Activated B cell treated with CpG ODN at 0.5 μM for 24 hours (primary cell): Measurements from ENCODE around the gene SLC1A5. TPM values are rescaled to one million over a fixed set of nuclear protein-coding genes. Genes with fewer than 3 reads are reported as not detected.
"Not testable (repeated sequence)": the region's sequence is repeated elsewhere in the genome, so short reads cannot be mapped to it uniquely, and the experiment has no call there.

ENCODE experiments used
- ATAC-seq: fragments of 200-7000 bp; cut with Tn5 transposase; one replicate; pipeline ENCODE4 v1.10.0; 2021; ENCODE audit warnings: low read depth, mild to moderate bottlenecking, moderate library complexity
- CTCF ChIA-PET: fragments of 350-600 bp; sonication (Branson Sonifier 250); formaldehyde crosslinking; loops from one replicate; lab custom pipeline; 2021; ENCODE audit warnings: antibody characterized with exemption; lab: Charles Lee
- POLR2A ChIA-PET: fragments of 350-600 bp; sonication (Branson Sonifier 250); formaldehyde crosslinking; loops from one replicate; lab custom pipeline; 2021; ENCODE audit warnings: antibody characterized with exemption; lab: Charles Lee
- DNase-seq: peaks from one replicate; pipeline ENCODE4 v3.0.0; 2022
- H3K27ac Mint-ChIP-seq: one replicate; pipeline ENCODE4 v1.8.0; 2020; ENCODE audit warnings: mixed read lengths
- H3K27me3 Mint-ChIP-seq: one replicate; pipeline ENCODE4 v1.8.0; 2021; ENCODE audit warnings: mixed read lengths
- H3K36me3 Mint-ChIP-seq: one replicate; pipeline ENCODE4 v1.8.0; 2021; ENCODE audit warnings: low read depth, mixed read lengths
- H3K4me1 Mint-ChIP-seq: one replicate; pipeline ENCODE4 v1.8.0; 2021; ENCODE audit warnings: mixed read lengths
- H3K4me3 Mint-ChIP-seq: one replicate; pipeline ENCODE4 v1.8.0; 2020; ENCODE audit warnings: mild to moderate bottlenecking, mixed read lengths
- H3K9me3 Mint-ChIP-seq: one replicate; pipeline ENCODE4 v1.8.0; 2020; ENCODE audit warnings: mixed read lengths
- intact Hi-C: fragments of 100-400 bp; cut with micrococcal nuclease; formaldehyde crosslinking; loops from one replicate; pipeline ENCODE4 v1.15.1; 2024
- total RNA-seq: library from RNA; stranded (reverse); gene quantifications from 2 replicates; pipeline ENCODE4 v1.2.3, GENCODE V29; 2022
- TF ChIP-seq, protein P1 (sequence below): fragments of 200-600 bp; IDR thresholded peaks from one replicate; pipeline ENCODE4 v1.8.0; 2022; ENCODE audit warnings: antibody characterized with exemption, mild to moderate bottlenecking

SLC1A5 gene
- total RNA-seq, 1 donor from 2014 or later = 77.9 TPM

DNA sequence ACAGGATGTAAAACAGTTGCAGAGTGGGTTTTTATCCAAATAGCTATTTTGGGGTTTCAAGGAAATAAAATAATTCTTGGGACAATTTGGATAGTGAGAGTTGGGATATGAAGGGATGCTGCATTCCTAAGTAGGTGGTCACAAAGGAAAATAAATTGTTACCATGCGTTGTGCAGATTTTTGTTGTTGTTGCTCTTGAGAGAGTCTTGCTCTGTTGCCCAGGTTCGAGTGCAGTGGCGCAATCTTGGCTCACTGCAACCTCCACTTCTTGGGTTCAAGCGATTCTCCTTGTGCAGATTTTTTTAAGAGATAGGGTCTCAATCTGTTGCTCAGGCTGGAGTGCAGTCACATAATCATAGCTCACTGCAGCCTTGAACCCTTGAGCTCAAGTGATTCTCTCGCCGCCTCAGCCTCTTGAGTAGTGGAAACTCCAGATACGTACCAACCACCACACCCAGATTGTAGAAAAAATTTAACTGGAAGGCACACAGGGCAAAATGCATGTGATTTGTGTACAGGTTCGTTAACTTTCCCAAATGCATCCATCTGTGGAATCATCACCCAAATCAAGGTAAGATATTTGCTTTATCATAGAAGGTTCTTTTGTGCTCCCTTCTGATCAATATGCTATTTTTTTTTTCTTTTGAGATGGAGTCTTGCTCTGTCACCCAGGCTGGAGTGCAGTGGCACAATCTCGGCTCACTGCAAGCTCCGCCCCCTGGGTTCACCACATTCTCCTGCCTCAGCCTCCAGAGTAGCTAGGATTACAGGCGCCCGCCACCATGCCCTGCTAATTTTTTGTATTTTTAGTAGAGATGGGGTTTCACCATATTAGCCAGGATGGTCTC, 16.0 kb downstream of the SLC1A5 start:
- no peak overlapping the region for H3K27ac Mint-ChIP-seq
- DNase-seq = no peak
- no peaks in the 10 kb centered on the region for H3K4me1 Mint-ChIP-seq
- TF ChIP-seq, protein P1, sequence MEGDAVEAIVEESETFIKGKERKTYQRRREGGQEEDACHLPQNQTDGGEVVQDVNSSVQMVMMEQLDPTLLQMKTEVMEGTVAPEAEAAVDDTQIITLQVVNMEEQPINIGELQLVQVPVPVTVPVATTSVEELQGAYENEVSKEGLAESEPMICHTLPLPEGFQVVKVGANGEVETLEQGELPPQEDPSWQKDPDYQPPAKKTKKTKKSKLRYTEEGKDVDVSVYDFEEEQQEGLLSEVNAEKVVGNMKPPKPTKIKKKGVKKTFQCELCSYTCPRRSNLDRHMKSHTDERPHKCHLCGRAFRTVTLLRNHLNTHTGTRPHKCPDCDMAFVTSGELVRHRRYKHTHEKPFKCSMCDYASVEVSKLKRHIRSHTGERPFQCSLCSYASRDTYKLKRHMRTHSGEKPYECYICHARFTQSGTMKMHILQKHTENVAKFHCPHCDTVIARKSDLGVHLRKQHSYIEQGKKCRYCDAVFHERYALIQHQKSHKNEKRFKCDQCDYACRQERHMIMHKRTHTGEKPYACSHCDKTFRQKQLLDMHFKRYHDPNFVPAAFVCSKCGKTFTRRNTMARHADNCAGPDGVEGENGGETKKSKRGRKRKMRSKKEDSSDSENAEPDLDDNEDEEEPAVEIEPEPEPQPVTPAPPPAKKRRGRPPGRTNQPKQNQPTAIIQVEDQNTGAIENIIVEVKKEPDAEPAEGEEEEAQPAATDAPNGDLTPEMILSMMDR = no peak
- ChIA-PET POLR2A (interaction anchor here (0.6 to 1.2 kb wide), 4 partner anchors 16 to 306 kb away, joined by 3 to 5 read pairs (median 4); partner anchors contain the start of gene SLC1A5), CTCF (interaction anchor here (1.4 kb wide), 1 partner anchor 13 kb away, joined by 4 read pairs; no protein-coding TSS in a partner anchor)
- intact Hi-C loops = no loop called here
- peaks cover 41% of the 10 kb centered on the region for H3K36me3 Mint-ChIP-seq
- H3K27me3 Mint-ChIP-seq = no peaks in the 10 kb centered on the region
- H3K4me3 Mint-ChIP-seq = no peak overlapping the region
- no peak for ATAC-seq
- no peaks in the 10 kb centered on the region for H3K9me3 Mint-ChIP-seq

DNA sequence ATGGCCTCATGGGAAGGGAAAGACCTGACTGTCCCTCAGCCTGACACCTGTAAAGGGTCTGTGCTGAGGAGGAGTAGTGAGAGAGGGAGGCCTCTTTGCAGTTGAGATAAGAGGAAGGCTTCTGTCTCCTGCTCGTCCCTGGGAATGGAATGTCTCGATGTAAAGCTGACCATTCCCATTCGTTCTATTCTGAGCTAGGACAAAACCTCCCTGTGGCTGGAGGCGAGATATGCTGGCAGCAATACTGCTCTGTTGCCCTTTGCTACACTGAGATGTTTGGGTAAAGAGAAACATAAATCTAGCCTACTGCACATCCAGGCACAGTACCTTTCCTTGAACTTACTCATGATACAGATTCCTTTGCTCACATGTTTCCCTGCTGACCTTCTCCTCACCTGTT, 19.6 kb downstream of the SLC1A5 start:
- H3K9me3 Mint-ChIP-seq, intact Hi-C loops, POLR2A ChIA-PET, ATAC-seq, DNase-seq, H3K27ac Mint-ChIP-seq, H3K4me1 Mint-ChIP-seq, H3K4me3 Mint-ChIP-seq, H3K27me3 Mint-ChIP-seq: not testable (repeated sequence)
- CTCF ChIA-PET = interaction anchor here (0.5 to 2.2 kb wide), 2 partner anchors 15 to 140 kb away, joined by 3 to 5 read pairs; no protein-coding TSS in a partner anchor
- peaks cover 10% of the 10 kb centered on the region for H3K36me3 Mint-ChIP-seq

DNA sequence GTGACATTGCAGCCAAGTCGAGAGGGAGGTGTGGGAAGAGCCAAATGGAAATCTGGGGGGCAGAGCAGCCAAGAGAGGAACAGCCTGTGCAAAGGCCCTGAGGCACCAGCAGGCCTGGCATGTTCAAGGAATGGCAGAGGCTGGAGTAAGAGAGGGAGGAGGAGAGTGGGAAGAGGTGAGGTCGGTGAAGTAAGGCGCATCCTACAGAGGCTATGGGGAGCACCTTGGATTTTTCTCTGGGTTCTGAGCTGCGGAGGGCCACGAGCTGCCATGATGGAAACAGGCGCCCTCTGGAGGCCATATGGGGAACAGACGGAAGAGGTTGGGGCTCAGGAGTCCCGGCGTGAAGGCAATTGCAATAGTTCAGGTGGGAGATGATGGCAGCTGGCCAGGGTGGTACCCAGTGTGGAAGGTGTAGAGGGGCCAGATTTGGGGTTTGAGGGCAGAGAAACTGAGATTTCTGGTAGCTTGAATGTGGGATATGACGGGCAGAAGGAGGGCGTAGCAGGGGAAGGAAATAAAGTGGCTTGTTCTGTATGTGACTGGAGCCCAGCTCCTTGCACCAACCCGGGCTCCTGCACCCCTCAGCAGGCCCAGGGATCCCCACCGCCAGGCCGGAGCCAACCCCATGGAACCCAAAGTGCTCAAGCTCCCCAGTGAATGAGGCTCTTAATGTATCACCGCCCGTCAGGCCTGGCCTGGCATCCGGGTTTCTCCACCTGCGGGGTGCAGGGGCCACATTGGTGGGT, 21.7 kb downstream of the SLC1A5 start:
- Mint-ChIP-seq H3K36me3 (peaks cover 2% of the 10 kb centered on the region), H3K27me3 (no peaks in the 10 kb centered on the region), H3K4me1 (peaks cover 3% of the 10 kb centered on the region), H3K9me3 (no peaks in the 10 kb centered on the region), H3K27ac (no peak overlapping the region), H3K4me3 (no peak overlapping the region)
- DNase-seq (peak; percentile 44), ATAC-seq (peak; percentile 78)
- ChIA-PET POLR2A (interaction anchor here (0.8 to 1.4 kb wide), 3 partner anchors 20 to 167 kb away, joined by 3 read pairs; no protein-coding TSS in a partner anchor), CTCF (interaction anchor here (0.6 to 3.9 kb wide), 8 partner anchors 9 to 237 kb away, joined by 3 to 22 read pairs (median 5); partner anchors contain the start of gene SLC1A5)
- TF ChIP-seq, protein P1 = no peak
- intact Hi-C loops = no loop called here

DNA sequence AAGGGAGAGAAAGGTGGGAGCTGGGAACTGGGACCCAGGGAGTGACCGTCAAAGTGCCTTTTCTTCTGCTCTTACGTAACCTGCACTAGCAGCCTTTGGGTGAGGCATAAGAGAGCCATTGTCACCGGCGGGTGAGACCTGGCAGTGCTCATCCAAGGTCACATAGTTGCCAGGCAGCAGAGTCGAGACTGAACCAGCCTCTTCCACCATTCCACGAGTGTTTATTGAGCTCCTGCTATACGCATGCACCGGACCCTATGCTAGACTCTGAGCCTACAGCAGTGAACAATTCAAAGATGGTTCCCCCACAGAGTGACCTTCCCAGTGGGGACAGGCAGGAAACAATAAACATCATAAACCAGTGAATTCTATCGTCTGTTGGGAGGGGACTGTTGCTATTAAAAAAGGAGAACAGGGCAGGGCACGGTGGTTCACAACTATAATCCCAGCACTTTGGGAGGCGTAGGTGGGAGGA, 23.5 kb downstream of the SLC1A5 start:
- ChIA-PET CTCF (interaction anchor here (0.6 to 3.9 kb wide), 4 partner anchors 11 to 145 kb away, joined by 3 to 22 read pairs (median 4); no protein-coding TSS in a partner anchor), POLR2A (interaction anchor here (0.7 kb wide), 1 partner anchor 51 kb away, joined by 3 read pairs; no protein-coding TSS in a partner anchor)
- Mint-ChIP-seq H3K27me3 (no peaks in the 10 kb centered on the region), H3K4me3 (no peak overlapping the region), H3K27ac (no peak overlapping the region), H3K9me3 (no peaks in the 10 kb centered on the region), H3K36me3 (no peaks in the 10 kb centered on the region), H3K4me1 (peaks cover 3% of the 10 kb centered on the region)
- ATAC-seq (no peak), DNase-seq (no peak)
- intact Hi-C loops = no loop called here
- TF ChIP-seq, protein P1 = no peak

DNA sequence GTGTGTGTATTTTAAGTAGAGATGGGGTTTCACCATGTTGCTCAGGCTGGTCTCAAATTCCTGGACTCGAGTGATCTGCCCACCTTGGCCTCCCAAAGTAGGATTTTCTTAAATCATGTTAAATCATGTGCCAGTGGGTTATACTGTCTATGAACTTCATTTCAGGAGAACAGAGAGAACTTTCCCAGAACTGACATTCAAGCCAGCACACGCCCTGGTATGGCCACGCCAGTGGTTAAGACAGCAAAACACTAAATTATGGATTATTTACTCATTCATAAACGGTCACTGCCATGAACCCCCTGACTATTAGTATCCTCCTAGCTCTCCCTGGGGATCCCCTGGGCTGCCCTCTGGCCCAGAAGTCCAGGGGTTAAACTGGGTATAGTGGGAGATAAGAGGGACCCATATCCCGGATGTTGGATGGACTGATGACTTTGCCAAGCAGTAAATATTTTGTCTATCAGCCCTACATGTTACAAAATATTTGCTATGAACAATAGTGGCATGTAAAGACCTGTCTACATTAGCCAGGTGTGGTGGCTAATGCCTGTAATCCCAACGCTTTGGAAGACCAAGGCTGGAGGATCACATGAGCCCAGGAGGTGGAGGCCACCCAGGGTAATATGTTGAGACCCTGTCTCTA, 26.0 kb downstream of the SLC1A5 start:
- POLR2A ChIA-PET = interaction anchor here (0.7 kb wide), 1 partner anchor 29 kb away, joined by 3 read pairs; no protein-coding TSS in a partner anchor
- H3K27ac Mint-ChIP-seq = no peak overlapping the region
- no peaks in the 10 kb centered on the region for H3K9me3 Mint-ChIP-seq

More for the DNA sequence above, 26.0 kb downstream of the SLC1A5 start:
- ATAC-seq (no peak), DNase-seq (no peak)
- TF ChIP-seq, protein P1 = no peak
- CTCF ChIA-PET = interaction anchor here (1.1 kb wide), 1 partner anchor 79 kb away, joined by 4 read pairs; no protein-coding TSS in a partner anchor
- no peak overlapping the region for H3K4me3 Mint-ChIP-seq
- no peaks in the 10 kb centered on the region for H3K27me3 Mint-ChIP-seq
- intact Hi-C loops = no loop called here
- peaks cover 5% of the 10 kb centered on the region for H3K4me1 Mint-ChIP-seq
- no peaks in the 10 kb centered on the region for H3K36me3 Mint-ChIP-seq
